ENCODE measurements around the gene SLCO2B1.

- TF ChIP-seq BCL6B (tag by site-specific recombination; IDR thresholded peaks at IDR 0.05) (no peak), ZNF585B (tag by site-specific recombination; IDR thresholded peaks at IDR 0.05) (no peak), ZNF157 (tag by site-specific recombination; IDR thresholded peaks at IDR 0.05) (no peak), CTCF (tag by site-specific recombination; IDR thresholded peaks at IDR 0.05) (no peak)
Measured at GRCh38 chr11:75219869-75220268, 69.0 kb downstream of the SLCO2B1 start.

Measured in HEK293 (cell line).